Suppressor macrophage treated with lipopolysaccharide for 4 hours (primary cell): ENCODE data around the gene MEGF11.
"Not testable (repeated sequence)": the region's sequence is repeated elsewhere in the genome, so short reads cannot be mapped to it uniquely, and the experiment has no call there.

Experiments used
- DNase-seq: peaks from one replicate; pipeline ENCODE4 v3.0.0-alpha.2; 2020

The MEGF11 gene

DNA sequence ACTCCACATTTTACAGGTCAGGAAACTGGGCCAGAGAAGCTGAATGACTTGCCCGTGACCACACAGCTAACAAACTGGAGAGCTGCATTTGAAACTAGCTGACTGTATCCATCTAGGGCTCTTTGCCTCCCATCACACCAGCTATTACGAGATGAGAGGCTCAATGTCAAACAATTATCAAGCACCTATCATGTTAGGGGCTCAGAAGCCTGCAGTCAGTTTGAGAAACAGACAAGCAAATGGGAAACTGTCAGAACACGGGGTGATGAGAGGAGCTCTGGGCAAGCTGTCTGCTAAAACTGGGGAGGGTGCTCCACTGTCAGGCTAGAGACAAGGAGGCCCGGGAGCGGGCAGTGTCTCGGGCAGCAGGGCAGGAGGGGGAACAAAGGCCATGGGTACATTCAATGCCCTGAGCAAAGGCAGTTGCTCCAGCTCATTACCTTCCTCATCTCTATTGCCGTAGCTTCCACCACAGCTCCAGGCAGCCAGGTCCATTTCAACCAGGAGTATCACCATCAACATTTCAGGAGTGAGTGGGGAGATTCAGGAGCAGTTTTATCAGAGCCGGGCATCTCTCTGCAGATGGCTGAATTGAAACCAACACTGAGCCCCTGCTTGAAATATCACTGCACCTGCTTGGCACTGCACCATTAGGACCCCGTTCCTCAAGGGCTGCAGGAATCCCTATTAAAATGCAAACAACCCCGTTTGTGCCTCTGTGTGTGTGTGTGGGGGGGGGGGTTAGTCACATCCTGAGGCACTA is 261.6 kb downstream of the MEGF11 start:
- no peak for DNase-seq

DNA sequence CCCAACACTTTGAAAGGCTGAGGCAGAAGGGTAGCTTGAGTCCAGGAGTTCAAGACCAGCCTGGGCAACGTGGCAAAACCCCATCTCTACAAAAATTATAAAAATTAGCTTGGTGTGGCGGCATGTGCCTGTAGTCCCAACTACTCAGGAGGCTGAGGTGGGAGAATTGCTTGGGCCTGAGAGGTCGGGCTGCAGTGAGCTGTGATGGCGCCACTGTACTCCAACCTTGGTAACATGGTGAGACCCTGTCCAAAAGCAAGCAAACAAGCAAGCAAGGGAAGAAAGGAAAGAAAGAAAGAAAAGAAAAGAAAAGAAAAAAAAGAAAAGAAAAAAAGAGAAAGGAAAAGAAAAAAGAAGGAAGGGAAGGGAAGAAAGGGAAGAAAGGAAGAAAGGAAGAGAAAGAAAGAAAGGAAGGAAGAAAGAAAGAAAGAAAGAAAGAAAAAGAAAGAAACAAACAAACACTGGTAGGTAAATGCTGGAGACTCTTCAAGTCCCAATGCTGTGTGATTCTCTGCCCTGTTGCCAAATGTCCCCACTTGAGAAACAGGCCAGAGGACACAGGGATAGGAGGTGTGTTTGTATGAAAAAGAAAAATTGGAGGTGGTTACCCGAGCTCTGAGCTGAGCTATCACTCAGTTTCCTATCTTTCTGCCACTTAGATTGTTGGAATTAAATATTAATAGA is 263.1 kb downstream of the MEGF11 start:
- DNase-seq, result no peak

DNA sequence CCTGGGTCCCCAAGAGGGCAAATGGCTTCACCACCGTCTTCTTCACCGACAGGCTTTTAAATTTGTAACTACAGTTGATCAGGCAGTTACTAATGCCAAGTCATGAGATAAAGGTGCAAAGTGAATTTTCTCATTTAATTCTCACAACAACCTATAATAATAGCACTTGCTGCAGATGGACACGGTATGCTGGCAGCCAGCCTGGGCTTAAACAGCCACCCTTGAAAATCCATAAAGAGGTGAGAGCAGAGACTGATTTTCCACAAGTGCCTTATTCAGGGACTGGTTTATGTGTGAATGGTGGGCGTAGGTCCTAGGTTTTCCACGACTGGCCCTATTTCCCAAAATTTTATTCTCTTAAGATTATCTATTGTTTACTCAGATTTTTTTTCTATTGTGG is 266.4 kb downstream of the MEGF11 start:
- DNase-seq, result no peak

DNA sequence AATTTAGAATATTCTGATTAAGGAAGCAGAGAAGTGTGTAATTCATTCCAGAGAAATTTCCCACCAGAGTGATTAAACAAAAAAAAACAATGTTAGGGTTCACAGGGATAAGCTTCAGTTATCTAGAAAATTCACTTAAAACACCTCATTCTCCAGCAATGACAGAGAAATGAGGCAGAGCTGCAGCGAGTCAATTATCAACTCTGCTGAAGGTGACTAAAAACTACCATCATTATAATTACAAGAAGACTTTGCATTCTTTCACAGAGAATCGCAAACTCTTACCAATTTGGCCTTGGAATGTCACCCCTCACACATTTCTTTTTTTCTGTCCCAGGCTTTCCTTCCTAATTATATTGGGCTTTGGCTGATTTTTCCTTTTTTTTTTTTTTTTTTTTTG is 267.1 kb downstream of the MEGF11 start:
- DNase-seq, result no peak

GRCh38 chr15:65985387-65985786 is 268.2 kb downstream of the MEGF11 start:
- no peak for DNase-seq

- DNase-seq, result no peak
Measured at GRCh38 chr15:65982627-65983322, 270.8 kb downstream of the MEGF11 start.

DNA sequence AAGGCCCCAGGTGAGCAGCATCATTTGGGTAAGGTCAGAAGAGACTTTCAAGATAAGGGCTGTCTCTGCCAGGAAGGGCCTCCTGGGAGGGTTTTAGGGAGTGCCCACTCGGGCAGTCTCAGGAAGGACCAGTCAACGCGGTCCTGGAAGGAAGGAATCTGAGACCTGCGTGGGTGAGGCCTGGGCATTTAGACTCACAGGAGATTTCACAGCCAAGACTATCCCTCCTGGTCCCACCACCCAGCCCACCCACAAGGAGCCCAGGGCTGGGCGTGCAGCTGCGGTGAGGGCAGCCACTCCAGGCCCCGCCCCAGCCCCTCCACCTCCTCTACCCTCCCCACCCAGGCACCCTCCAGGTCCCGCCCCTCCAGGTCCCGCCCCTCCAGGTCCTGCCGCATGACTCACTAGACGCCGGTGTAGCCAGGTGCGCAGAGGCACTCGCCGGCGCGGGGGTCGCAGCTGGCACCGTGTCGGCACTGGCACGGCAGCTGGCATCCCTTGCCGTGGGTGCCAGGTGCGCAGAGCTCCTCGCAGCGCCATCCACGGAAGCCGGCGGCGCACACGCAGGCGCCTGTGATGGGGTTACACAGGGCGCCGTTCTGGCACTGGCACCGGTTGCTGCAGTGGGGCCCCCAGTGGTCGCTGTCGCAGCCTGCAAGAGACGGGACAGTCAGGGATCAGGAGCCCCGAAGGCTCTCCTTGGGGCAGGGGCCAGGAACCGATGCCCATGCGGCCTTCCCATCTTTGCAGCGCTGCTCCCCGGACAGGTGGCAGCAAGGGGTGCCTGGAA is 271.5 kb downstream of the MEGF11 start:
- DNase-seq, result no peak

GRCh38 chr15:65980824-65981456 is 272.6 kb downstream of the MEGF11 start:
- peak; percentile 61 for DNase-seq

DNA sequence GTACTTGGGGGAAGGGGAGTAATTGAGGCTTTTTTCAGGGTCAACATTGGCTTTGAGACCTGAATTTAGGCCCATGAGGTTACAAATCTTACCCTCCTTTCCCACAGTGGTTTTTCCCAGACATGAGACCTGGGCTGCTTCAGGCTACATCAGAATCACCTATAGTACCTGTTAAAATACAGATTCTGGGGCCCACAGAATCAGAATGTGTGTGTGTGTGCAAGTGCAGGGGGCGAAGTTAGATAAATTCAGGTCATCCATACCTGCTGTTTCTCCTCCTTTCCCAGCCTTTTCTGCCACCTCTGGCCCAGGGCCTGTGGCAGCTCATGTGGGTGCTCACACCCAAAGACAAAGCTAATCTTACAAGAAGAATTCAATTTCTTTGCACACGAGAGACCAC is 273.7 kb downstream of the MEGF11 start:
- no peak for DNase-seq

DNA sequence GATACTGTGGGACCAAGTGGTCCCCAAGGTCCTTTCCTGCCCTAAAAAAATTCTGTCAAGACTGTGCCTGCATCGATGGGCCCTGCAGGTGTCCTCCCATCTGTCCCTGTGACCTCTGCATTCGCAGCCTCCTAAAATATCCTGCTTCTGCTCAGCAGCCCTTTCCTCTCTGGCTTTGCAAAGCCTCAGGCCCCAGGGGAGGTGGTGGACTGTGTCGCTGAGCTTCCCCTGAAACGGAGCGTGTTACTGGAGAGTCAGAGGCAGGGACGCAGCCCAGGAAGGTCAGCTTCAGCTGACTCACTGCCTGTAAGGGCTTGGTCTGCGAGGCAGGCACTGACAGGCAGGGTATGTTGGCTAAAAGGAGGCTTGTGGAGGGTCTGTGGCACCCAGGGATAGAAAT is 274.2 kb downstream of the MEGF11 start:
- no peak for DNase-seq

DNA sequence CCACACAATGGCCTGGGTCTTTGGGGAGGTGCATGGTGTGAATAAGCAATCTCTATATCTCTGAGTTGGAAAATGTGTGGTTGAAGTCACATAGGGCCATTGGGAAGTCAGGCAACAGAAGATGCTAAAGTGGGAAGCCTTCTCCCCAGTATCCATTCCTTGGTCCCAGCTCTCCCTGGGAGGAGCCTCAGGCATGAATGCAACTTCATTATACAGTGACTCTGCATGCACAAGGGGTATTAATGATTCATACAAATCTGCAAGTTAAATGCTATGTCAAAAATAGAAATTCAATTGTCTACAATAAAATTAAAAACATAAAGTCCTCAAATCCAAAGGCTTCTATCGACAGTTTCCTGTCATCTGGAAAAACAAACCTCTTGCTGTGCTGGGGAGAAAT is 275.4 kb downstream of the MEGF11 start:
- no peak for DNase-seq

DNA sequence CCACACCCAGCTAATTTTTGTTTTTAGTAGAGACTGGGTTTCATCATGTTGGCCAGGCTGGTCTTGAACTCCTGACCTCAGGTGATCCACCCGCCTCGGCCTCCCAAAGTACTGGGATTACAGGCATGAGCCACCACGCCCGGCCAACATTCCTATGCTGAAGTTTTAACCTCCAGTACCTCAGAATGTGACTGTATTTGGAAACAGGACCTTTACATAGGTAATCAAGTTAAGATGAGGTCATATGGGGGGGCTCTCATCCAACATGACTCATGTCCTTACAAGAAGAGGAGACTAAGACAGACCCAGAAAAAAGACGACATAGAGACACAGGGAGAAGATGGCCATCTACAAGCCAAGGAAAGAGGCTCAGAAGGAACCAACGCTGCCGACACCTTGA is 277.4 kb downstream of the MEGF11 start:
- DNase-seq, result not testable (repeated sequence)

DNA sequence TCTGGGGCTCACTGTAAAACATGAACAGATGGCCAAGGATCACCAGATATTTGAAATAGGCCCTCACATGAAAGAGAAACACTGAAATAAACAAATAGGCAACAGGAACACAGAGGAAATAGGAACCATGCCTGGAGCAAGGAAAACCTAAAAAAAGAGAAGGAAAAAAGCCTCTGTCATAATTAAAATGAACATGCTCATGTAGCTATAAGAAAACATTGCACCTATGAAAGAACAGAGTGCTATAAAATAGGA is 281.9 kb downstream of the MEGF11 start:
- DNase-seq, result no peak

- DNase-seq, result no peak
Measured at GRCh38 chr15:65970937-65971740, 282.4 kb downstream of the MEGF11 start.

DNA sequence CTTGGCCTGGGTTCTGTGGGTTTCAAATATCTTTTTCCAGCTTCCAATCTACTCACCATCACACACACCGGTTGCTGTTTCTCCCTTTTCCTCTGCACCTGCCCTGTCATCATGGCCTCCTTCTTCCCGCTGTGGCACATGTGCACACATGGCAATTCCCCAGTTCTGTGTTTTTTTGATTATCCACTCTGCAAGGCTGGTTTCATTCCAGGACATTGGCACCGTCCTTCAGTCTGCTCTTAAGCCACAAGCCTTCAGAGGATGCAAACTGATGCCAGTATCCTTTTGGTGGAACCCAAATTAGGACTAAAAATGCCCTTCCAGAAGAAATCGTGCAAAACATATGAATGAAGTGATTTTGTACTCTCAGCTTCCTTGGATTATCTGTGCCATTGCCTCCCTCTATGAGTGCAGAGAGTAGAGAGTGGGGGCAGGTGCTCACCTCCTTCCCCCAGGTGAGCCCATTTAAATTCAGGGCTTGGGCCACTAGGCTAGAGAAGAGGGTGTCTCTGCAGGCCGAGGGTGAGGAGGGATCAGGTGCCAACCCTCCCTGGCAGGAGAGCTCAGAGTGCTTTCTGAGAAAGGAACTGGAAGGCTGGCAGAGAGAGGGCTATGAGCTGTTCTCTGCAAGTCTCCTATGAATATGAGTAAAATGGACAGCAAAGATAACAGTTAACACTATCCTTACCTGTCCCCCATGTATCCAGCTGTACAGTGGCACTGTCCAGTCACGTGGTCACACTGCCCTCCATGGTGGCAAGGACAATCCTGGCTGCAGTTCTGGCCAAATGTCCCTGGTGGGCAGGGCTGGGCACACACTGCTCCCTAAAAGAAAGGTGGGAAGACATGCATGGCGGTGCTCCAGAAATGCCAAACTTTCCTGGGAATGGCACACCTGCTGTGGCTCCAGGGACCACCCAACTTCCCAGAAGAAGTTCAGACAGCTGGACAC is 283.4 kb downstream of the MEGF11 start:
- DNase-seq, result no peak

- DNase-seq, result no peak
Measured at GRCh38 chr15:65968511-65968910, 285.0 kb downstream of the MEGF11 start.

- no peak for DNase-seq
Measured at GRCh38 chr15:65964792-65965433, 288.6 kb downstream of the MEGF11 start.

- DNase-seq, result no peak
Measured at GRCh38 chr15:65963911-65964482, 289.6 kb downstream of the MEGF11 start.

DNA sequence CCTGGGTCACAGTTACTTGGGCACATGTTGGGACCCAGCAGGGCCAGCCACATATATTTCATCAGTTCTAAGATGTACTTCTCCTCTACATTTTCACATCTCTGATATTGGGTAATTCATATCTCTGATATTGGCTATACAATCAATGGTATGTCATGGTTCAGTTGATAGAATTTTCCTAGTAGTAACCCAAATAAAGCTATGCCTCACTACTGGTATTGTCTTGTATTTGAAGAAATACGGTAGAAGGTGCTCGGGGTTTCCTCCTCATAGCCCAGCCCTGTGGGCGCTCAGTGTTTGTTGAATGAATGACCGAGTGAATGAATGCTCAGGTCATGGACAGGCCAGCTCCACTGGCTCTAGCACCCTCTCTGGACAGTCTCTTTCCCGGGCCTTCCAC is 290.2 kb downstream of the MEGF11 start:
- DNase-seq, result no peak

DNA sequence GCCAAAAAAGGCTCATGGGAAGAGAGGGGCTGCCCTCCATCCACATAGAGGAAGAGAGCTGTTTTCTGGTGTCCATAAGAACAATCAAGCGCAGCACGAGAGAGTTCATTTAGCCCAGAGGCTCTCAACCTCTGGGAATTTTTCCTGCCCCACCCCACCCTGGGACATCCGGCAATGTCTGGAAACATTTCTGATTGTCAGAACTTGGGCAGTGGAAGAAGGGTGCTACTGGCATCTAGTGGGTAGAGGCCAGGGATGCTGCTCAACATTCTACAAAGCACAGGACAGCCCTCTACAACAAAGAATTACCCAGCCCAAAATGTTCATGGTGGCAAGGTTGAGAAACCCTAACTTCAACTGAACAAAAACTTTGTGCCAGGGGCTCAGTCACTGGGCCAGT is 291.4 kb downstream of the MEGF11 start:
- no peak for DNase-seq
